ENCODE results near the gene GAS7. TPM values are rescaled to one million over a fixed set of nuclear protein-coding genes. Genes with fewer than 3 reads are reported as not detected.

Gene GAS7
- total and polyA plus RNA-seq, 10 of the 15 experiments (the other 5 are each of a cell fraction or from before 2014, with no cell fraction given) = 2.3 to 53.4 (median 24.0) TPM

- TF ChIP-seq, protein P1, sequence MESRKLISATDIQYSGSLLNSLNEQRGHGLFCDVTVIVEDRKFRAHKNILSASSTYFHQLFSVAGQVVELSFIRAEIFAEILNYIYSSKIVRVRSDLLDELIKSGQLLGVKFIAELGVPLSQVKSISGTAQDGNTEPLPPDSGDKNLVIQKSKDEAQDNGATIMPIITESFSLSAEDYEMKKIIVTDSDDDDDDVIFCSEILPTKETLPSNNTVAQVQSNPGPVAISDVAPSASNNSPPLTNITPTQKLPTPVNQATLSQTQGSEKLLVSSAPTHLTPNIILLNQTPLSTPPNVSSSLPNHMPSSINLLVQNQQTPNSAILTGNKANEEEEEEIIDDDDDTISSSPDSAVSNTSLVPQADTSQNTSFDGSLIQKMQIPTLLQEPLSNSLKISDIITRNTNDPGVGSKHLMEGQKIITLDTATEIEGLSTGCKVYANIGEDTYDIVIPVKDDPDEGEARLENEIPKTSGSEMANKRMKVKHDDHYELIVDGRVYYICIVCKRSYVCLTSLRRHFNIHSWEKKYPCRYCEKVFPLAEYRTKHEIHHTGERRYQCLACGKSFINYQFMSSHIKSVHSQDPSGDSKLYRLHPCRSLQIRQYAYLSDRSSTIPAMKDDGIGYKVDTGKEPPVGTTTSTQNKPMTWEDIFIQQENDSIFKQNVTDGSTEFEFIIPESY (IDR thresholded peaks at IDR 0.05) = no peak
- TF ChIP-seq, protein P2, sequence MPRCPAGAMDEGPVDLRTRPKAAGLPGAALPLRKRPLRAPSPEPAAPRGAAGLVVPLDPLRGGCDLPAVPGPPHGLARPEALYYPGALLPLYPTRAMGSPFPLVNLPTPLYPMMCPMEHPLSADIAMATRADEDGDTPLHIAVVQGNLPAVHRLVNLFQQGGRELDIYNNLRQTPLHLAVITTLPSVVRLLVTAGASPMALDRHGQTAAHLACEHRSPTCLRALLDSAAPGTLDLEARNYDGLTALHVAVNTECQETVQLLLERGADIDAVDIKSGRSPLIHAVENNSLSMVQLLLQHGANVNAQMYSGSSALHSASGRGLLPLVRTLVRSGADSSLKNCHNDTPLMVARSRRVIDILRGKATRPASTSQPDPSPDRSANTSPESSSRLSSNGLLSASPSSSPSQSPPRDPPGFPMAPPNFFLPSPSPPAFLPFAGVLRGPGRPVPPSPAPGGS (IDR thresholded peaks at IDR 0.05; ENCODE audit: borderline replicate concordance, insufficient read depth, low read depth, low read length, poor library complexity, severe bottlenecking) = no peak
- TF ChIP-seq PML (IDR thresholded peaks at IDR 0.05; ENCODE audit: low read length) (no peak), ASH2L (IDR thresholded peaks at IDR 0.05; ENCODE audit: borderline replicate concordance, low read depth) (no peak), KAT2A (conservative IDR thresholded peaks at IDR 0.05; ENCODE audit: control insufficient read depth, low read depth, low read length) (no peak), NRF1 (conservative IDR thresholded peaks at IDR 0.05; ENCODE audit: low read depth, low read length) (no peak), MXI1 (IDR thresholded peaks at IDR 0.05; ENCODE audit: low read depth, low read length) (no peak), TCF12 (IDR thresholded peaks at IDR 0.05; ENCODE audit: low read depth, low read length) (no peak)
- TF ChIP-seq, protein P3, sequence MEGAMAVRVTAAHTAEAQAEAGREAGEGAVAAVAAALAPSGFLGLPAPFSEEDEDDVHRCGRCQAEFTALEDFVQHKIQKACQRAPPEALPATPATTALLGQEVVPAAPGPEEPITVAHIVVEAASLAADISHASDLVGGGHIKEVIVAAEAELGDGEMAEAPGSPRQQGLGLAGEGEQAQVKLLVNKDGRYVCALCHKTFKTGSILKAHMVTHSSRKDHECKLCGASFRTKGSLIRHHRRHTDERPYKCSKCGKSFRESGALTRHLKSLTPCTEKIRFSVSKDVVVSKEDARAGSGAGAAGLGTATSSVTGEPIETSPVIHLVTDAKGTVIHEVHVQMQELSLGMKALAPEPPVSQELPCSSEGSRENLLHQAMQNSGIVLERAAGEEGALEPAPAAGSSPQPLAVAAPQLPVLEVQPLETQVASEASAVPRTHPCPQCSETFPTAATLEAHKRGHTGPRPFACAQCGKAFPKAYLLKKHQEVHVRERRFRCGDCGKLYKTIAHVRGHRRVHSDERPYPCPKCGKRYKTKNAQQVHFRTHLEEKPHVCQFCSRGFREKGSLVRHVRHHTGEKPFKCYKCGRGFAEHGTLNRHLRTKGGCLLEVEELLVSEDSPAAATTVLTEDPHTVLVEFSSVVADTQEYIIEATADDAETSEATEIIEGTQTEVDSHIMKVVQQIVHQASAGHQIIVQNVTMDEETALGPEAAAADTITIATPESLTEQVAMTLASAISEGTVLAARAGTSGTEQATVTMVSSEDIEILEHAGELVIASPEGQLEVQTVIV (IDR thresholded peaks at IDR 0.05; ENCODE audit: borderline replicate concordance, partially characterized antibody) = no peak
Measured at GRCh38 chr17:10103712-10104111, 94.7 kb downstream of the GAS7 start (continued).
